ENCODE results near the gene SLC38A1. TPM values are rescaled to one million over a fixed set of nuclear protein-coding genes. Genes with fewer than 3 reads are reported as not detected.

SLC38A1 gene
- total and polyA plus RNA-seq, 12 donors, result 32.0 to 221 (median 140) TPM

GRCh38 chr12:46219877-46220655 is 48.8 kb downstream of the SLC38A1 start:
- Histone ChIP-seq H3K9me3 (no peaks in the 10 kb centered on the region), H3K27me3 (no peaks in the 10 kb centered on the region), H3K36me3 (peaks cover 0 to under 1% (median 0%) of the 10 kb centered on the region in 9 donors), H3K27ac (peak overlapping the region in 4 of 10 donors; percentile 10 to 80 (median 26)), H3K4me1 (peaks cover 4 to 92% (median 38%) of the 10 kb centered on the region in 9 donors), H3K4me3 (no peak overlapping the region)
- WGBS, 2 donors, result 65 to 81% methylated on average over 10 of the region's 10 CpGs
- ATAC-seq (peak in 3 of 8 donors; percentile 28 to 52 (median 31)), DNase-seq (no peak)
- TF ChIP-seq CTCF (IDR thresholded peaks at IDR 0.05), result no peak
- intact Hi-C loops (cut with DNase I), result loop anchor here in 1 of 10 donors (10.0 kb wide), 1 partner anchor 45 kb away; the partner anchor contains the start of gene SLC38A1

- H3K36me3 ChIP-seq, result no peaks in the 10 kb centered on the region
- WGBS, 2 donors, result 90 to 93% methylated on average over 2 of the region's 2 CpGs
- peaks cover 3 to 95% (median 38%) of the 10 kb centered on the region in 9 donors for H3K4me1 ChIP-seq
- H3K9me3 ChIP-seq, result no peaks in the 10 kb centered on the region
- peak overlapping the region in 3 of 10 donors; percentile 17 to 80 (median 34) for H3K27ac ChIP-seq
- H3K4me3 ChIP-seq, result no peak overlapping the region
- DNase-seq (no peak), ATAC-seq (no peak)
- no peaks in the 10 kb centered on the region for H3K27me3 ChIP-seq
- intact Hi-C loops (cut with DNase I), result loop anchor here in 1 of 10 donors (10.0 kb wide), 1 partner anchor 45 kb away; the partner anchor contains the start of gene SLC38A1
- no peak for TF ChIP-seq CTCF (IDR thresholded peaks at IDR 0.05)
Measured at GRCh38 chr12:46219132-46219876, 49.5 kb downstream of the SLC38A1 start.

GRCh38 chr12:46218322-46219095 is 50.3 kb downstream of the SLC38A1 start:
- no peaks in the 10 kb centered on the region for H3K36me3 ChIP-seq
- no peaks in the 10 kb centered on the region for H3K27me3 ChIP-seq
- peaks cover 3 to 87% (median 30%) of the 10 kb centered on the region in 9 donors for H3K4me1 ChIP-seq
- intact Hi-C loops (cut with DNase I), result loop anchor here in 1 of 10 donors (10.0 kb wide), 1 partner anchor 46 kb away; the partner anchor contains the start of gene SLC38A1
- no peak for DNase-seq
- H3K9me3 ChIP-seq, result no peaks in the 10 kb centered on the region
- H3K27ac ChIP-seq, result peak overlapping the region in 1 of 10 donors; percentile 80
- no peak for TF ChIP-seq CTCF (IDR thresholded peaks at IDR 0.05)
- peak overlapping the region in 1 of 10 donors; percentile 8 for H3K4me3 ChIP-seq
- 84 to 88% methylated on average over 10 of the region's 10 CpGs for WGBS, 2 donors
- no peak for ATAC-seq
